ENCODE data around the gene XPC. TPM values are rescaled to one million over a fixed set of nuclear protein-coding genes. Genes with fewer than 3 reads are reported as not detected.

XPC gene
- total RNA-seq, 1 experiment from 2014 or later = 34.9 TPM

- H3K4me3 Mint-ChIP-seq = no peak overlapping the region
- H3K27me3 Mint-ChIP-seq (ENCODE audit: low read depth) = no peaks in the 10 kb centered on the region
- CTCF ChIA-PET = interaction anchor here (0.9 to 1.8 kb wide), 5 partner anchors 10 to 348 kb away, joined by 3 to 6 read pairs (median 5); no protein-coding TSS in a partner anchor
- H3K4me1 Mint-ChIP-seq = peaks cover 5% of the 10 kb centered on the region; the same call in 1 of the 2 replicates
- ATAC-seq = no peak
- POLR2A ChIA-PET = no interaction called here
- H3K36me3 Mint-ChIP-seq = peaks cover 22% of the 10 kb centered on the region
- no peaks in the 10 kb centered on the region for H3K9me3 Mint-ChIP-seq
- H3K27ac Mint-ChIP-seq = no peak overlapping the region
- TF ChIP-seq ZNF532 (CRISPR knock-in tag; IDR thresholded peaks at IDR 0.05; ENCODE audit: borderline replicate concordance) = no peak
- TF ChIP-seq IRF2 (CRISPR knock-in tag; IDR thresholded peaks at IDR 0.05; ENCODE audit: borderline replicate concordance, low read depth) = no peak
- no peak for TF ChIP-seq CDX4 (CRISPR knock-in tag; IDR thresholded peaks at IDR 0.05; ENCODE audit: borderline replicate concordance)
- no peak for TF ChIP-seq KAT7 (CRISPR knock-in tag; IDR thresholded peaks at IDR 0.05; ENCODE audit: borderline replicate concordance)
- no peak for TF ChIP-seq ATF1 (CRISPR knock-in tag; IDR thresholded peaks at IDR 0.05)
- TF ChIP-seq ZNF671 (CRISPR knock-in tag; IDR thresholded peaks at IDR 0.05) = no peak
- no peak for TF ChIP-seq E2F4 (CRISPR knock-in tag; IDR thresholded peaks at IDR 0.05; ENCODE audit: borderline replicate concordance, low read depth)
- no peak for TF ChIP-seq FOXK1 (CRISPR knock-in tag; IDR thresholded peaks at IDR 0.05)
- no peak for TF ChIP-seq ARID4B (CRISPR knock-in tag; IDR thresholded peaks at IDR 0.05; ENCODE audit: borderline replicate concordance)
- no peak for TF ChIP-seq AR (CRISPR knock-in tag; IDR thresholded peaks at IDR 0.05)
- TF ChIP-seq ATF3 (CRISPR knock-in tag; conservative IDR thresholded peaks at IDR 0.05) = no peak
- no peak for TF ChIP-seq E2F5 (CRISPR knock-in tag; IDR thresholded peaks at IDR 0.05)
- TF ChIP-seq NFATC4 (CRISPR knock-in tag; IDR thresholded peaks at IDR 0.05) = no peak
- no peak for TF ChIP-seq USF1 (CRISPR knock-in tag; IDR thresholded peaks at IDR 0.05)
- TF ChIP-seq ZNF219 (CRISPR knock-in tag; IDR thresholded peaks at IDR 0.05; ENCODE audit: borderline replicate concordance) = no peak
- no peak for TF ChIP-seq CTCF (IDR thresholded peaks at IDR 0.05)
- TF ChIP-seq NFYB (CRISPR knock-in tag; conservative IDR thresholded peaks at IDR 0.05; ENCODE audit: low read depth) = no peak
- no peak for TF ChIP-seq NR1H2 (CRISPR knock-in tag; IDR thresholded peaks at IDR 0.05)
- TF ChIP-seq CBFB (CRISPR knock-in tag; IDR thresholded peaks at IDR 0.05; ENCODE audit: low read depth) = no peak
- no peak for DNase-seq (ENCODE audit: low spot score)
These were observed 21.9 kb upstream of the XPC start for GRCh38 chr3:14200276-14200675.

Data from WTC11 (cell line).